Neural progenitor cell (in vitro differentiated cells): ENCODE results near the gene CHRND. TPM values are rescaled to one million over a fixed set of nuclear protein-coding genes. Genes with fewer than 3 reads are reported as not detected.

Experiments
- DNase-seq: peaks from one replicate; pipeline ENCODE4 v3.0.0-alpha.2; 2016; ENCODE audit warnings: low spot score
- H2AFZ ChIP-seq: fragments of 200-600 bp; sonication (generic); replicated peaks from 2 replicates; pipeline ENCODE4 v1.6.1; 2016; ENCODE audit warnings: antibody characterized with exemption
- H3F3A ChIP-seq: fragments of 200-600 bp; sonication (generic); 2 replicates; pipeline ENCODE4 v1.6.1; 2016; ENCODE audit warnings: antibody characterized with exemption, low read depth
- H3K27ac ChIP-seq: fragments of 200-600 bp; sonication (generic); 2 replicates; pipeline ENCODE4 v1.5.1; 2016; ENCODE audit warnings: mild to moderate bottlenecking
- H3K27me3 ChIP-seq: fragments of 200-600 bp; sonication (generic); 2 replicates; pipeline ENCODE4 v1.6.1; 2016; ENCODE audit warnings: mild to moderate bottlenecking, moderate library complexity
- H3K36me3 ChIP-seq: fragments of 200-600 bp; sonication (generic); 2 replicates; pipeline ENCODE4 v1.5.1; 2016
- H3K4me1 ChIP-seq: fragments of 200-600 bp; sonication (generic); 2 replicates; pipeline ENCODE4 v1.6.1; 2016; ENCODE audit warnings: mixed run types
- H3K4me2 ChIP-seq: fragments of 200-600 bp; sonication (generic); 2 replicates; pipeline ENCODE4 v1.6.1; 2016
- H3K4me3 ChIP-seq: fragments of 200-600 bp; sonication (generic); 2 replicates; pipeline ENCODE4 v1.5.1; 2016
- H3K79me2 ChIP-seq: fragments of 200-600 bp; sonication (generic); 2 replicates; pipeline ENCODE4 v1.6.1; 2016; ENCODE audit warnings: low read depth
- H3K9ac ChIP-seq: fragments of 200-600 bp; sonication (generic); 2 replicates; pipeline ENCODE4 v1.6.1; 2016
- H3K9me3 ChIP-seq: fragments of 200-600 bp; sonication (generic); 2 replicates; pipeline ENCODE4 v1.5.1; 2016; ENCODE audit warnings: low read depth
- H4K20me1 ChIP-seq: fragments of 200-600 bp; sonication (generic); 2 replicates; pipeline ENCODE4 v1.6.1; 2016; ENCODE audit warnings: low read depth
- H3K27ac Mint-ChIP-seq: 3 replicates; pipeline ENCODE4 v1.8.0; 2021; ENCODE audit warnings: mixed read lengths
- H3K27me3 Mint-ChIP-seq: 2 replicates; pipeline ENCODE4 v1.8.0; 2022; ENCODE audit warnings: low read depth, mild to moderate bottlenecking, inconsistent platforms, moderate library complexity, mixed read lengths; ENCODE audit not compliant: insufficient read depth
- H3K36me3 Mint-ChIP-seq: 3 replicates; pipeline ENCODE4 v1.8.0; 2021; ENCODE audit warnings: mixed read lengths
- H3K4me1 Mint-ChIP-seq: 3 replicates; pipeline ENCODE4 v1.8.0; 2021; ENCODE audit warnings: mixed read lengths
- H3K4me3 Mint-ChIP-seq: 3 replicates; pipeline ENCODE4 v1.8.0; 2021; ENCODE audit warnings: mild to moderate bottlenecking, moderate library complexity, mixed read lengths
- H3K9me3 Mint-ChIP-seq: 3 replicates; pipeline ENCODE4 v1.8.0; 2020; ENCODE audit warnings: mixed read lengths
- CTCF ChIP-seq: fragments of 200-600 bp; sonication (generic); IDR thresholded peaks from 2 replicates; pipeline ENCODE4 v1.5.1; 2017; ENCODE audit warnings: antibody characterized with exemption, mild to moderate bottlenecking
- EZH2 ChIP-seq: fragments of 200-600 bp; sonication (generic); IDR thresholded peaks from 2 replicates; pipeline ENCODE4 v1.6.1; 2017; ENCODE audit warnings: antibody characterized with exemption, mild to moderate bottlenecking, moderate library complexity
- EZH2phosphoT487 ChIP-seq: fragments of 200-600 bp; sonication (generic); IDR thresholded peaks from 2 replicates; pipeline ENCODE4 v1.6.1; 2017; ENCODE audit warnings: antibody characterized with exemption
- total RNA-seq: library from RNA; depleted of rRNA; stranded (reverse); fragments of >200 nt; gene quantifications from 2 replicates; pipeline ENCODE4 v1.2.3, GENCODE V29; 2015; ENCODE audit warnings: low replicate concordance

CHRND gene
- total RNA-seq, 1 donor from 2014 or later = not detected

- Histone ChIP-seq H3K27me3 (peaks cover 61% of the 10 kb centered on the region), H3K4me2 (peak overlapping the region; percentile 52), H4K20me1 (peaks cover 30% of the 10 kb centered on the region), H3K4me1 (peaks cover 21% of the 10 kb centered on the region), H2AFZ (no peak overlapping the region), H3K9me3 (no peaks in the 10 kb centered on the region), H3K36me3 (no peaks in the 10 kb centered on the region), H3K9ac (no peak overlapping the region), H3F3A (peaks cover 15% of the 10 kb centered on the region), H3K4me3 (no peak overlapping the region), H3K27ac (no peak overlapping the region), H3K79me2 (no peaks in the 10 kb centered on the region)
- DNase-seq = peak; percentile 60
- no peaks in the 10 kb centered on the region for H3K36me3 Mint-ChIP-seq
- TF ChIP-seq CTCF = no peak
- no peak for TF ChIP-seq EZH2
- TF ChIP-seq EZH2phosphoT487 = no peak
- no peak overlapping the region for H3K27ac Mint-ChIP-seq
- peaks cover 40% of the 10 kb centered on the region for H3K27me3 Mint-ChIP-seq
- H3K4me3 Mint-ChIP-seq = peak overlapping the region; percentile 74
- peaks cover 52% of the 10 kb centered on the region for H3K4me1 Mint-ChIP-seq
- no peaks in the 10 kb centered on the region for H3K9me3 Mint-ChIP-seq
Observed at GRCh38 chr2:232505856-232506255, 20.1 kb upstream of the CHRND start.

- peaks cover 38% of the 10 kb centered on the region for H3K27me3 Mint-ChIP-seq
- H3K79me2 ChIP-seq = no peaks in the 10 kb centered on the region
- H3K36me3 ChIP-seq = no peaks in the 10 kb centered on the region
- H3F3A ChIP-seq = peaks cover 15% of the 10 kb centered on the region
- no peaks in the 10 kb centered on the region for H3K9me3 Mint-ChIP-seq
- TF ChIP-seq EZH2phosphoT487 (no peak), CTCF (no peak), EZH2 (no peak)
- no peak overlapping the region for H3K4me3 Mint-ChIP-seq
- DNase-seq = no peak
- peaks cover 26% of the 10 kb centered on the region for H4K20me1 ChIP-seq
- H3K36me3 Mint-ChIP-seq = no peaks in the 10 kb centered on the region
- no peak overlapping the region for H3K9ac ChIP-seq
- H2AFZ ChIP-seq = no peak overlapping the region
- H3K27me3 ChIP-seq = peaks cover 54% of the 10 kb centered on the region
- H3K27ac Mint-ChIP-seq = no peak overlapping the region
- peaks cover 21% of the 10 kb centered on the region for H3K4me1 ChIP-seq
- peak overlapping the region; percentile 52 for H3K4me2 ChIP-seq
- peaks cover 43% of the 10 kb centered on the region for H3K4me1 Mint-ChIP-seq
- no peak overlapping the region for H3K27ac ChIP-seq
- no peaks in the 10 kb centered on the region for H3K9me3 ChIP-seq
- no peak overlapping the region for H3K4me3 ChIP-seq
Observed at GRCh38 chr2:232506709-232507108, 19.3 kb upstream of the CHRND start.

- Mint-ChIP-seq H3K4me3 (no peak overlapping the region), H3K36me3 (no peaks in the 10 kb centered on the region), H3K27ac (no peak overlapping the region), H3K9me3 (no peaks in the 10 kb centered on the region), H3K27me3 (peaks cover 37% of the 10 kb centered on the region), H3K4me1 (peaks cover 40% of the 10 kb centered on the region)
- no peak overlapping the region for H3K27ac ChIP-seq
- DNase-seq = no peak
- no peaks in the 10 kb centered on the region for H3K36me3 ChIP-seq
- no peak overlapping the region for H3K4me2 ChIP-seq
- no peaks in the 10 kb centered on the region for H3K79me2 ChIP-seq
- peaks cover 38% of the 10 kb centered on the region for H3K27me3 ChIP-seq
- peak; percentile 18 for TF ChIP-seq CTCF
- no peak for TF ChIP-seq EZH2phosphoT487
- H3K9ac ChIP-seq = no peak overlapping the region
- no peak overlapping the region for H2AFZ ChIP-seq
- H3K9me3 ChIP-seq = no peaks in the 10 kb centered on the region
- no peak overlapping the region for H3K4me3 ChIP-seq
- H3F3A ChIP-seq = peaks cover 13% of the 10 kb centered on the region
- peaks cover 12% of the 10 kb centered on the region for H3K4me1 ChIP-seq
- H4K20me1 ChIP-seq = peaks cover 18% of the 10 kb centered on the region
Observed at GRCh38 chr2:232508251-232508650, 17.7 kb upstream of the CHRND start.
